Tibial artery (tissue), 4 donors: ENCODE data around the gene HSPA1A.
"Not testable (repeated sequence)": the region's sequence is repeated elsewhere in the genome, so short reads cannot be mapped to it uniquely, and the experiment has no call there.

ENCODE experiments used
- DNase-seq, 2 donors: peaks; one replicate each; pipeline ENCODE4 v3.0.0-alpha.2; 2019
- H3K27ac ChIP-seq, 2 donors: fragments of 200-600 bp; sonication (generic) in 1 of 2; 1 replicate in 1 of 2; 2 replicates in 1 of 2; pipeline ENCODE4 v1.5.1; 2018 to 2019; ENCODE audit warnings: mild to moderate bottlenecking in 1 of 2
- H3K27me3 ChIP-seq, 2 donors: fragments of 200-600 bp; sonication (generic) in 1 of 2; one replicate each; pipeline versions ENCODE4 v1.5.1 to v1.6.0; 2016 to 2019
- H3K36me3 ChIP-seq, 3 donors: fragments of 200-600 bp; sonication (generic) in 2 of 3; one replicate each; pipeline ENCODE4 v1.5.1; 2016 to 2019; ENCODE audit warnings: mild to moderate bottlenecking in 2 of 3
- H3K4me1 ChIP-seq, 4 donors: fragments of 200-600 bp; sonication (generic) in 2 of 4; 1 replicate in 3 of 4; 2 replicates in 1 of 4; pipeline ENCODE4 v1.5.1; 2016 to 2019
- H3K4me3 ChIP-seq, 2 donors: fragments of 200-600 bp; sonication (generic) in 1 of 2; 1 replicate in 1 of 2; 2 replicates in 1 of 2; pipeline ENCODE4 v1.5.1; 2018 to 2019; ENCODE audit warnings: mild to moderate bottlenecking in 2 of 2
- H3K9me3 ChIP-seq, 3 donors: fragments of 200-600 bp; sonication (generic) in 1 of 3; one replicate each; pipeline ENCODE4 v1.5.1; 2016 to 2019
- intact Hi-C: fragments of 100-400 bp; cut with DNase I; formaldehyde crosslinking; loops from one replicate; pipeline ENCODE4 v1.15.0; 2023; ENCODE audit warnings: low total_unique reads
- TF ChIP-seq, protein P1 (sequence below), 2 experiments: fragments of 200-600 bp in 1 of 2; fragments of 450-650 bp in 1 of 2; IDR thresholded peaks; one replicate each; pipeline ENCODE4 v1.5.1; 2017 to 2019; ENCODE audit warnings: antibody characterized with exemption in 2 of 2, mild to moderate bottlenecking in 1 of 2, moderate library complexity in 1 of 2

Gene HSPA1A

DNA sequence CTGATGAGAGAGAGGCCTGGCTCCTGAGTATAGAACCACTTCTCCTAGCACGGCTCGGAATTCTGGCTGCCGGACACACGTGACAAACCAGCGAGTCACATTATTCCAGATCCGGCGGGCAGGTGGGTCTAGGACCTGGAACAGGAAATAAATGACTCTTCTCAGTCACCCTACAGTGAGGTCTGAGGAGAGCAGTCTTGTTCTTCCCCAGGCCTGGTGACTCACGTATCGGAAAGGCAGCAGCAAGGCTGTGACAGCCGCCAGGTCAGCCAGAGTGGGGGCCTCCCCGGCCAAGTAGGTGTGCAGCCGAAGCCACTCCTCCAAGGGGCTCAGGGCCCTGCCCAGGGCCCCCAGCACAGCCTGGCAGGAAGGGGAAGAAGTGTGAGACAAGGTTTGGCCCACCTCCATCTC is 22.6 kb upstream of the HSPA1A start:
- peaks cover 4 to 24% (median 18%) of the 10 kb centered on the region in 4 donors for H3K4me1 ChIP-seq
- no peaks in the 10 kb centered on the region for H3K9me3 ChIP-seq
- no peak for DNase-seq
- H3K27ac ChIP-seq, result no peak overlapping the region
- intact Hi-C loops, result loop anchor here (5.0 kb wide), 1 partner anchor 50 kb away; the partner anchor contains the start of gene MSH5
- TF ChIP-seq, protein P1, sequence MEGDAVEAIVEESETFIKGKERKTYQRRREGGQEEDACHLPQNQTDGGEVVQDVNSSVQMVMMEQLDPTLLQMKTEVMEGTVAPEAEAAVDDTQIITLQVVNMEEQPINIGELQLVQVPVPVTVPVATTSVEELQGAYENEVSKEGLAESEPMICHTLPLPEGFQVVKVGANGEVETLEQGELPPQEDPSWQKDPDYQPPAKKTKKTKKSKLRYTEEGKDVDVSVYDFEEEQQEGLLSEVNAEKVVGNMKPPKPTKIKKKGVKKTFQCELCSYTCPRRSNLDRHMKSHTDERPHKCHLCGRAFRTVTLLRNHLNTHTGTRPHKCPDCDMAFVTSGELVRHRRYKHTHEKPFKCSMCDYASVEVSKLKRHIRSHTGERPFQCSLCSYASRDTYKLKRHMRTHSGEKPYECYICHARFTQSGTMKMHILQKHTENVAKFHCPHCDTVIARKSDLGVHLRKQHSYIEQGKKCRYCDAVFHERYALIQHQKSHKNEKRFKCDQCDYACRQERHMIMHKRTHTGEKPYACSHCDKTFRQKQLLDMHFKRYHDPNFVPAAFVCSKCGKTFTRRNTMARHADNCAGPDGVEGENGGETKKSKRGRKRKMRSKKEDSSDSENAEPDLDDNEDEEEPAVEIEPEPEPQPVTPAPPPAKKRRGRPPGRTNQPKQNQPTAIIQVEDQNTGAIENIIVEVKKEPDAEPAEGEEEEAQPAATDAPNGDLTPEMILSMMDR (IDR thresholded peaks at IDR 0.05), result no peak
- peaks cover 0 to 47% (median 10%) of the 10 kb centered on the region in 3 donors for H3K36me3 ChIP-seq
- no peaks in the 10 kb centered on the region for H3K27me3 ChIP-seq
- H3K4me3 ChIP-seq, result no peak overlapping the region

DNA sequence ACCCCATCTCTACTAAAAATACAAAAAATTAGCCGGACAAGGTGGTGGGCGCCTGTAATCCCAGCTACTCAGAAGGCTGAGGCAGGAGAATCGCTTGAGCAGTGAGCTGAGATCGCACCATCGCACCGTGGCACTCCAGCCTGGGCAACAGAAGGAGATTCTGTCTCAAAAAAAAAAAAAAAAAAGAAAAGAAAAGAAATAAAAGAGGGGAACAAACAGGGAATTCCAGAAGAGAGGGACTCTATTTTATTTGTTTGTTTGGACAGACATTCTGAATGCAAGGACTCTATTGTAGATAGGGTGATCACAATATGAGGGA is 21.5 kb upstream of the HSPA1A start:
- Histone ChIP-seq H3K4me1 (peaks cover 4 to 24% (median 18%) of the 10 kb centered on the region in 4 donors), H3K36me3 (peaks cover 0 to 42% (median 10%) of the 10 kb centered on the region in 3 donors), H3K27ac (peak overlapping the region; percentile 89 to 93)
- intact Hi-C loops, result loop anchor here (5.0 kb wide), 1 partner anchor 52 kb away; the partner anchor contains the start of gene MSH5
- H3K27me3 ChIP-seq, DNase-seq, H3K4me3 ChIP-seq, H3K9me3 ChIP-seq: not testable (repeated sequence)

DNA sequence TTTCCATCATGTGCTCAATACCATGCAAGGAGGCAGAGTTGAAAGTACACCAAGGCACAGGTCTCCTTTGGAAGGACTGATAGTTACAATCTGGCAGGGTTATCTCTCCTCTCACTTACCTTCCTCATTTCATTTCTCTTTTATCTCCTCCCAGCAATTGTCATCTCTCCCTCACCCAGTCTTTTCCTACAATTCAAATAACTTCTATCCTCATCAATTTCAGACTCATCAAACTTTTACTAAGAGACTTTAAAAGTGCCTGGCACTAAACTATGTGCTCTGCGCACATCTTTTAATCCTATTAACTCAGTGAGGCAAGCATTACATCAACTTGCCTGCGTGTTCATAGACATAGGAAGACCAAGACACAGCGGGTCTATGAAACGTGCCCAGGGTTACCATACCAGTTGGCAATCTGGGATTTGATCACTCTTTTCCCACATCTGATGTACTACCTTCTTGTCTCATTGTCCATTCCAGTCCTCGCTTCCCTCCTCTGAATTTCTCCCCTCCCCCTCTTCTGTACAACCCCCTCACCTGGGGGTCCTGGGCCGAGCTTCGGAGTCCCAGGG is 21.0 kb upstream of the HSPA1A start:
- intact Hi-C loops, result loop anchor here (5.0 kb wide), 1 partner anchor 52 kb away; the partner anchor contains the start of gene MSH5
- DNase-seq, result no peak

DNA sequence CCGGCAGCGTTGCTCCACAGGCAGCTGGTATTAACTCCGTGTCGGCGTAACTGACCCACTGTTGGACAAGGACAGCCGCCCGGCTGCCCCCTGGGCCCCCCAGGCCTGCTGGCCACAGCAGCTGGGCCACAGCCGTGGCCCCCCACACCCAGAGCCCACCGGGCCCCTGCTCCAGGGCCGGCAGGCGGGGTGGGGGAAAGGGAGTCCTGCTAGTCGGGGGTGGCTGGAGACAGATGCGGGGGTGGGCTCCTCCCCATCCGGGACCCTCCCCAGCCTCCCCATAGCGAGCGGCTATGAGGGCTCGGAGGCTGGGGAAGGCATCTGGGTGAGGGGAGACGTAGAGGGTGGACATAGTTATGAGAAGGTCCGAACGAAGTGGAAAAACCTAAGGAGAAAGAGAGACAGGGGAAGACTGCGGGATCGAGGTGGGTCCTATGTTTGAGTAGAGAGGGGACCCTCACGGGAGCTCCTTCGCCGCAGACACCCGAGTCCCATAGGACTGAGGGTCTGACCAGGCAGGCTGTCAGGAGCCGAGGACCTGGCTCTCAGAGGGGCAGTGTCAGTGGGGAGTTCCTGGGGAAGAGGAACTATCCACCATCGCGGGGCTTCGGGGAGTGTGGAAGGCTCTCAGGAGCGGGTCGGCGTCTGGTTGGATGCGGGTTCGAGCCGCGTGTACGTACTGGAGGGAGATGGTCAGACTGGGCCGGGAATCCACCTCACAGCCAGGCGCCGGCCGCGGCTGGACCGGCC is 20.3 kb upstream of the HSPA1A start:
- Histone ChIP-seq H3K27ac (peak overlapping the region; percentile 89 to 93), H3K36me3 (peaks cover 0 to 36% (median 10%) of the 10 kb centered on the region in 3 donors), H3K4me3 (peak overlapping the region; percentile 79 to 86), H3K9me3 (no peaks in the 10 kb centered on the region), H3K4me1 (peaks cover 4 to 35% (median 21%) of the 10 kb centered on the region in 4 donors), H3K27me3 (no peaks in the 10 kb centered on the region)
- TF ChIP-seq, protein P1 (IDR thresholded peaks at IDR 0.05), result no peak
- DNase-seq, result no peak
- intact Hi-C loops, result loop anchor here (5.0 kb wide), 1 partner anchor 53 kb away; the partner anchor contains the start of gene MSH5

More for the DNA sequence above, 21.0 kb upstream of the HSPA1A start:
- Histone ChIP-seq H3K4me3 (peak overlapping the region; percentile 79 to 86), H3K9me3 (no peaks in the 10 kb centered on the region), H3K27ac (peak overlapping the region; percentile 89 to 93), H3K27me3 (no peaks in the 10 kb centered on the region), H3K4me1 (peaks cover 4 to 28% (median 18%) of the 10 kb centered on the region in 4 donors), H3K36me3 (peaks cover 0 to 40% (median 10%) of the 10 kb centered on the region in 3 donors)
- TF ChIP-seq, protein P1 (IDR thresholded peaks at IDR 0.05), result no peak

DNA sequence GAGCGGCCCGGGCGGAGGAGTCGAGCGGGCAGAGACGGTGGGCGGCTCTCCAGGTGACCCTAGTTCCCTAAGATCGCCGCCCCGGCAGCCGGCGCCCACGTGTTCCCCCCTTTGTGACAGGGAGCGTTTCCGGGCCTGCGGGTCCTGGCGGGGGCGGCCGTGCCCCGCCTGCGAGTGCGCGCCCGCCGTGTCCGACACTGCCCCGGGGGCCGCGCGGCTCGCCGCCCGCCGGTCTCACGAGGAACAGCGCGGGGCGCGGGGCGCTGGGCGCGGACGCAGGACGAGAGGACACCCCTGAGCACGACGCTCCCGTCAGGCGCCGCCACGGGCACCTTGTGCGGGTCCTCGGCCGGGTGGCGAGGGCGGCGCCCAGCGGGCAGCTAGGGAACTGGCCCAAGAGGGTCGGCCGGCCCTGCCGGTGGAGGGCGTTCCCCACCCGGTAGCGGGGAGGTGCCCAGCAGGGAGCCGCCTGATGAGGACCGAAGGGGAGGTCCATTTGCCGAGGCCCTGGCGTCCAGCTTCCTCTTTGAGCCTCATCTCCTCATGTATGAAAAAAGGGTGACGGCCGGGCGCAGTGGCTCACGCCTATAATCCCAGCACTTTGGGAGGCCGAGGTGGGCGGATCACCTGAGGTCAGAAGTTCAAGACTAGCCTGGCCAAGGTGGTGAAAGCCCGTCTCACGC is 19.6 kb upstream of the HSPA1A start, which contains the start of gene VARS1:
Gene VARS1 (minus strand): TSS at position 137 of the 683 bp plus-strand sequence. CDS start 535 bp downstream, outside the sequence.
- DNase-seq, result peak; percentile 87 to 96
- Histone ChIP-seq H3K36me3 (peaks cover 0 to 34% (median 10%) of the 10 kb centered on the region in 3 donors), H3K27ac (peak within 1 kb of the TSS; percentile 89 to 93), H3K27me3 (no peaks in the 10 kb centered on the region), H3K4me1 (peaks cover 4 to 39% (median 23%) of the 10 kb centered on the region in 4 donors), H3K9me3 (no peaks in the 10 kb centered on the region), H3K4me3 (peak within 1 kb of the TSS; percentile 79 to 86)
- TF ChIP-seq, protein P1 (IDR thresholded peaks at IDR 0.05), result peak; percentile 84 to 95
- intact Hi-C loops, result no loop called here
